Keratinocyte (primary cell): ENCODE data around the gene HOXA5. TPM values are rescaled to one million over a fixed set of nuclear protein-coding genes. Genes with fewer than 3 reads are reported as not detected.

Experiments
- DNase-seq: peaks from one replicate; pipeline ENCODE4 v3.0.0-alpha.2; 2011; ENCODE audit warnings: low read depth, missing footprints, low spot score
- FAIRE-seq: peaks from 2 replicates; lab custom pipeline; 2011; peaks lifted over from hg19 to GRCh38; lab: Jason Lieb, UNC
- H2AFZ ChIP-seq: 2 replicates; pipeline ENCODE4 v1.6.0; 2012; ENCODE audit warnings: low read length, control low read depth, inconsistent platforms; ENCODE audit not compliant: control insufficient read depth
- H3K27ac ChIP-seq: 2 replicates; pipeline ENCODE4 v1.5.1; 2011; ENCODE audit warnings: low read length; ENCODE audit not compliant: control insufficient read depth, insufficient read depth
- H3K27me3 ChIP-seq: 3 replicates; pipeline ENCODE4 v1.6.0; 2011; ENCODE audit warnings: low read length; ENCODE audit not compliant: control insufficient read depth, insufficient read depth; ENCODE audit errors: extremely low read depth
- H3K36me3 ChIP-seq, 2 experiments: 2 replicates in 1 of 2; 3 replicates in 1 of 2; pipeline ENCODE4 v1.5.1; 2011; ENCODE audit warnings: low read length in 2 of 2, mild to moderate bottlenecking in 1 of 2; ENCODE audit not compliant: control insufficient read depth in 2 of 2, insufficient read depth in 2 of 2; ENCODE audit errors: extremely low read depth in 1 of 2
- H3K4me1 ChIP-seq: 3 replicates; pipeline ENCODE4 v1.5.1; 2011; ENCODE audit warnings: low read length; ENCODE audit not compliant: control insufficient read depth, insufficient read depth; ENCODE audit errors: extremely low read depth
- H3K4me2 ChIP-seq: 3 replicates; pipeline ENCODE4 v1.6.0; 2011; ENCODE audit warnings: low read depth, low read length; ENCODE audit not compliant: control insufficient read depth, insufficient read depth; ENCODE audit errors: extremely low read depth
- H3K4me3 ChIP-seq, 3 experiments: fragments of 200-600 bp in 1 of 3; sonication (generic) in 1 of 3; 2 replicates in 2 of 3; 3 replicates in 1 of 3; pipeline ENCODE4 v1.5.1; 2011 to 2016; ENCODE audit warnings: low read length in 3 of 3, mild to moderate bottlenecking in 3 of 3, control low read depth in 2 of 3, inconsistent platforms in 1 of 3, low read depth in 1 of 3, mixed read lengths in 1 of 3, mixed run types in 1 of 3, moderate library complexity in 1 of 3; ENCODE audit not compliant: control insufficient read depth in 2 of 3, insufficient read depth in 2 of 3; ENCODE audit errors: extremely low read depth in 1 of 3
- H3K79me2 ChIP-seq: 2 replicates; pipeline ENCODE4 v1.6.0; 2012; ENCODE audit warnings: low read length; ENCODE audit not compliant: control insufficient read depth, insufficient read depth
- H3K9ac ChIP-seq: 3 replicates; pipeline ENCODE4 v1.6.0; 2011; ENCODE audit warnings: low read length; ENCODE audit not compliant: control insufficient read depth, insufficient read depth; ENCODE audit errors: extremely low read depth
- H3K9me1 ChIP-seq: 3 replicates; pipeline ENCODE4 v1.6.0; 2011; ENCODE audit warnings: low read length; ENCODE audit not compliant: control insufficient read depth, insufficient read depth; ENCODE audit errors: extremely low read depth
- H3K9me3 ChIP-seq: 2 replicates; pipeline ENCODE4 v1.5.1; 2012; ENCODE audit warnings: low read depth, low read length; ENCODE audit not compliant: control insufficient read depth
- H4K20me1 ChIP-seq: 3 replicates; pipeline ENCODE4 v1.6.0; 2011; ENCODE audit warnings: low read length; ENCODE audit not compliant: control insufficient read depth, insufficient read depth; ENCODE audit errors: extremely low read depth
- CTCF ChIP-seq, 3 experiments: IDR thresholded peaks in 1 of 3; conservative IDR thresholded peaks in 1 of 3; optimal IDR thresholded peaks in 1 of 3; 2 replicates in 2 of 3; 3 replicates in 1 of 3; pipeline versions ENCODE3 to v1.5.1; 2011; ENCODE audit warnings: low read length in 3 of 3, mild to moderate bottlenecking in 3 of 3, moderate library complexity in 2 of 3, control low read depth in 1 of 3, inconsistent platforms in 1 of 3; ENCODE audit not compliant: insufficient read depth in 2 of 3; ENCODE audit errors: extremely low read depth in 1 of 3
- EZH2 ChIP-seq: IDR thresholded peaks from one replicate; pipeline ENCODE4 v1.6.1; 2012; ENCODE audit warnings: inconsistent platforms, mild to moderate bottlenecking, low read length, moderate library complexity
- dilution Hi-C: fragments of 300-500 bp; cut with MboI; formaldehyde crosslinking; loops from one replicate; pipeline ENCODE4 v1.7.0; 2020; ENCODE audit warnings: low sequenced_read_pairs; ENCODE audit not compliant: extremely low pct_ligation_motif_present
- polyA plus RNA-seq, 5 experiments: library from polyadenylated mRNA; depleted of rRNA in 3 of 5; stranded (reverse) in 3 of 5; stranded (forward) in 1 of 5; unstranded in 1 of 5; fragments of >200 nt; gene quantifications; 1 replicate in 1 of 5; 2 replicates in 3 of 5; 3 replicates in 1 of 5; pipeline versions ENCODE4 v1.2.1 to v1.2.3, GENCODE V29; 2011 to 2012; ENCODE audit warnings: missing spikeins in 2 of 5, low read depth in 1 of 5, low replicate concordance in 1 of 5

Gene HOXA5
- polyA plus RNA-seq, 1 donor (not counting 4 experiments of a cell fraction or from before 2014, with no cell fraction given), result 7.1 TPM

GRCh38 chr7:27122077-27122910, 21.2 kb downstream of the HOXA5 start:
- H3K9me1 ChIP-seq, result no peaks in the 10 kb centered on the region
- H4K20me1 ChIP-seq, result no peaks in the 10 kb centered on the region
- DNase-seq (no peak), FAIRE-seq (no peak)
- H3K4me3 ChIP-seq, result peak overlapping the region in 2 of 3 experiments; percentile 13 to 35
- no peaks in the 10 kb centered on the region for H3K27me3 ChIP-seq
- no peaks in the 10 kb centered on the region for H3K9me3 ChIP-seq
- no peaks in the 10 kb centered on the region for H3K4me1 ChIP-seq
- TF ChIP-seq EZH2, result no peak
- no peak for TF ChIP-seq CTCF (optimal IDR thresholded peaks at IDR 0.05 in 1 of 3, IDR thresholded peaks at IDR 0.05 in 1 of 3, conservative IDR thresholded peaks at IDR 0.05 in 1 of 3; ENCODE audit: extremely low read depth in 1 of 3, insufficient read depth in 2 of 3, low read length in 3 of 3)
- H3K36me3 ChIP-seq, result peaks cover 1 to 4% of the 10 kb centered on the region in 2 experiments
- peak overlapping the region; percentile 24 for H3K4me2 ChIP-seq
- peak overlapping the region; percentile 29 for H3K9ac ChIP-seq
- dilution Hi-C loops, result no loop called here
- no peak overlapping the region for H2AFZ ChIP-seq
- H3K27ac ChIP-seq, result peak overlapping the region; percentile 4
- H3K79me2 ChIP-seq, result peaks cover 2% of the 10 kb centered on the region

GRCh38 chr7:27121684-27122076, 21.8 kb downstream of the HOXA5 start:
- H3K4me2 ChIP-seq, result no peak overlapping the region
- H3K36me3 ChIP-seq, result peaks cover 5 to 6% of the 10 kb centered on the region in 2 experiments
- H3K79me2 ChIP-seq, result peaks cover 6% of the 10 kb centered on the region
- no peak overlapping the region for H3K4me3 ChIP-seq
- no peaks in the 10 kb centered on the region for H3K27me3 ChIP-seq
- FAIRE-seq (no peak), DNase-seq (no peak)
- H3K4me1 ChIP-seq, result no peaks in the 10 kb centered on the region
- H2AFZ ChIP-seq, result no peak overlapping the region
- no peaks in the 10 kb centered on the region for H3K9me3 ChIP-seq
- no peak overlapping the region for H3K27ac ChIP-seq
- dilution Hi-C loops, result no loop called here
- no peaks in the 10 kb centered on the region for H3K9me1 ChIP-seq
- H3K9ac ChIP-seq, result peak overlapping the region; percentile 29
- TF ChIP-seq CTCF (optimal IDR thresholded peaks at IDR 0.05 in 1 of 3, IDR thresholded peaks at IDR 0.05 in 1 of 3, conservative IDR thresholded peaks at IDR 0.05 in 1 of 3; ENCODE audit: extremely low read depth in 1 of 3, insufficient read depth in 2 of 3, low read length in 3 of 3), result no peak
- no peak for TF ChIP-seq EZH2
- no peaks in the 10 kb centered on the region for H4K20me1 ChIP-seq
